ENCODE results near the gene GLB1L2.
"Not testable (repeated sequence)": the region's sequence is repeated elsewhere in the genome, so short reads cannot be mapped to it uniquely, and the experiment has no call there.

Gene GLB1L2

GRCh38 chr11:134321373-134321772 lies 10.4 kb upstream of the GLB1L2 start:
- not testable (repeated sequence) for DNase-seq (ENCODE audit: low read depth in 1 of 2, low spot score in 1 of 2)

- no peak for DNase-seq (ENCODE audit: low read depth in 1 of 2, low spot score in 1 of 2)
These were observed 9.2 kb upstream of the GLB1L2 start for GRCh38 chr11:134322553-134322952.

GRCh38 chr11:134328433-134328832 lies 3.4 kb upstream of the GLB1L2 start:
- DNase-seq (ENCODE audit: low read depth in 1 of 2, low spot score in 1 of 2) = no peak

- DNase-seq (ENCODE audit: low read depth in 1 of 2, low spot score in 1 of 2) = no peak
These were observed 1.0 kb upstream of the GLB1L2 start for GRCh38 chr11:134330611-134331353.

- DNase-seq (ENCODE audit: low read depth in 1 of 2, low spot score in 1 of 2) = no peak
These were observed 422 bp downstream of the GLB1L2 start for GRCh38 chr11:134332189-134332631.

GRCh38 chr11:134332782-134333181 lies 994 bp downstream of the GLB1L2 start:
- no peak for DNase-seq (ENCODE audit: low read depth in 1 of 2, low spot score in 1 of 2)

GRCh38 chr11:134333312-134333711 lies 1.5 kb downstream of the GLB1L2 start:
- no peak for DNase-seq (ENCODE audit: low read depth in 1 of 2, low spot score in 1 of 2)

GRCh38 chr11:134333946-134334345 lies 2.2 kb downstream of the GLB1L2 start:
- DNase-seq (ENCODE audit: low read depth in 1 of 2, low spot score in 1 of 2) = no peak

- no peak for DNase-seq (ENCODE audit: low read depth in 1 of 2, low spot score in 1 of 2)
These were observed 3.2 kb downstream of the GLB1L2 start for GRCh38 chr11:134334796-134335571.

- no peak for DNase-seq (ENCODE audit: low read depth in 1 of 2, low spot score in 1 of 2)
These were observed 5.3 kb downstream of the GLB1L2 start for GRCh38 chr11:134337051-134337450.

GRCh38 chr11:134338068-134338467 lies 6.3 kb downstream of the GLB1L2 start:
- DNase-seq (ENCODE audit: low read depth in 1 of 2, low spot score in 1 of 2) = no peak

GRCh38 chr11:134338654-134339053 lies 6.9 kb downstream of the GLB1L2 start:
- no peak for DNase-seq (ENCODE audit: low read depth in 1 of 2, low spot score in 1 of 2)

GRCh38 chr11:134339756-134340155 lies 8.0 kb downstream of the GLB1L2 start:
- DNase-seq (ENCODE audit: low read depth in 1 of 2, low spot score in 1 of 2) = no peak

GRCh38 chr11:134340354-134340964 lies 8.7 kb downstream of the GLB1L2 start:
- no peak for DNase-seq (ENCODE audit: low read depth in 1 of 2, low spot score in 1 of 2)

GRCh38 chr11:134341805-134342571 lies 10.2 kb downstream of the GLB1L2 start:
- no peak for DNase-seq (ENCODE audit: low read depth in 1 of 2, low spot score in 1 of 2)

GRCh38 chr11:134342572-134343340 lies 11.0 kb downstream of the GLB1L2 start:
- DNase-seq (ENCODE audit: low read depth in 1 of 2, low spot score in 1 of 2) = no peak

- no peak for DNase-seq (ENCODE audit: low read depth in 1 of 2, low spot score in 1 of 2)
These were observed 11.9 kb downstream of the GLB1L2 start for GRCh38 chr11:134343646-134344045.

GRCh38 chr11:134344497-134345236 lies 12.9 kb downstream of the GLB1L2 start:
- not testable (repeated sequence) for DNase-seq (ENCODE audit: low read depth in 1 of 2, low spot score in 1 of 2)

GRCh38 chr11:134345237-134345550 lies 13.4 kb downstream of the GLB1L2 start:
- DNase-seq (ENCODE audit: low read depth in 1 of 2, low spot score in 1 of 2) = no peak
